Heart left ventricle (tissue), 16 donors: ENCODE results near the gene KISS1R. TPM values are rescaled to one million over a fixed set of nuclear protein-coding genes. Genes with fewer than 3 reads are reported as not detected.

Experiments used
- ATAC-seq, 4 donors: fragments of 200-7000 bp; cut with Tn5 transposase; one replicate each; pipeline ENCODE4 v1.9.1; 2020 to 2022; ENCODE audit warnings: moderate library complexity in 4 of 4, mild to moderate bottlenecking in 3 of 4, moderate number of reproducible peaks in 1 of 4
- DNase-seq, 5 donors: peaks; one replicate each; pipeline ENCODE4 v3.0.0-alpha.2; 2020
- H3K27ac ChIP-seq, 12 donors: fragments of 200-600 bp; sonication (generic) in 4 of 12; one replicate each; pipeline versions ENCODE4 v1.5.0 to v1.8.0; 2016 to 2022; ENCODE audit warnings: mild to moderate bottlenecking in 2 of 12
- H3K27me3 ChIP-seq, 9 donors: fragments of 200-600 bp; sonication (generic) in 2 of 9; one replicate each; pipeline versions ENCODE4 v1.5.1 to v1.8.0; 2016 to 2022; ENCODE audit warnings: mild to moderate bottlenecking in 3 of 9
- H3K36me3 ChIP-seq, 9 donors: fragments of 200-600 bp; sonication (generic) in 2 of 9; one replicate each; pipeline versions ENCODE4 v1.5.0 to v1.8.0; 2018 to 2022; ENCODE audit warnings: mild to moderate bottlenecking in 2 of 9
- H3K4me1 ChIP-seq, 12 donors: fragments of 200-600 bp; sonication (generic) in 4 of 12; one replicate each; pipeline versions ENCODE4 v1.5.0 to v1.8.0; 2016 to 2022; ENCODE audit warnings: mild to moderate bottlenecking in 3 of 12
- H3K4me3 ChIP-seq, 12 donors: fragments of 200-600 bp; sonication (generic) in 4 of 12; one replicate each; pipeline versions ENCODE4 v1.5.0 to v1.8.0; 2017 to 2022; ENCODE audit warnings: mild to moderate bottlenecking in 9 of 12, moderate library complexity in 4 of 12
- H3K9me3 ChIP-seq, 12 donors: fragments of 200-600 bp; sonication (generic) in 4 of 12; one replicate each; pipeline versions ENCODE4 v1.5.0 to v1.8.0; 2016 to 2022; ENCODE audit warnings: mild to moderate bottlenecking in 1 of 12
- POLR2A ChIP-seq, 2 donors: fragments of 450-650 bp; IDR thresholded peaks; one replicate each; pipeline ENCODE4 v1.6.1; 2017; ENCODE audit warnings: antibody characterized with exemption in 2 of 2, mild to moderate bottlenecking in 2 of 2, moderate library complexity in 2 of 2
- WGBS, 4 donors: extraction: QIAGEN DNeasy Blood & Tissue Kit in 2 of 4; methylation state at CpG; one replicate each; pipeline versions ENCODE4 v1.1.5 to v1.1.7; 2013 to 2018; 5-methylcytosine and 5-hydroxymethylcytosine counted together
- intact Hi-C, 10 donors: fragments of 100-400 bp; cut with DNase I; formaldehyde crosslinking; loops; one replicate each; pipeline versions ENCODE4 v1.11.1 to v1.14.2; 2022
- polyA plus RNA-seq, 2 donors: library from polyadenylated mRNA; stranded (reverse); fragments of 200-250 nt; gene quantifications; one replicate each; pipeline ENCODE4 v1.2.3, GENCODE V29; 2013
- total RNA-seq, 9 donors: library from RNA; depleted of rRNA in 2 of 9; stranded (reverse); fragments of >200 nt in 2 of 9; fragmentation: NEBNext Ultra II Directional in 3 of 9; extraction: Animal tissue kit (Norgen Biotek cat#: 25700) in 3 of 9; gene quantifications; one replicate each; pipeline versions ENCODE4 v1.1.0 to v1.2.4, GENCODE V29; 2016 to 2023
- TF ChIP-seq, protein P1 (sequence below), 12 donors: fragments of 200-600 bp; sonication (generic) in 4 of 12; IDR thresholded peaks; one replicate each; pipeline versions ENCODE4 v1.5.0 to v1.8.0; 2018 to 2022; ENCODE audit warnings: antibody characterized with exemption in 12 of 12, mild to moderate bottlenecking in 5 of 12
- donor health status: ischemic (EF 13 %, LVEDD 7.1; RV severe dilation, severe dysfunction).
- donor health status: healthy with polysubstance abuse.
- donor health status: DM: no; HTN: yes; CAD: no.
- donor health status: DM: no; HTN: no; CAD: no.
- donor health status: ischemic (EF 25% LVEDD 6.9; RV normal size, moderate dysfunction).
- donor health status: ischemic (EF 25% LVEDD 5.7; RV mildly dilated, moderate dysfunction).
- donor health status: healthy.
- donor health status: DM: yes; HTN: yes; CAD: no.
- donor health status: ischemic (EF 35%, LVEDD 5.7; RV mildly dilated, moderate dysfunction).
- donor health status: nonischemic (EF 11% LVEDD 7.7; RV severe dilation, severe dysfunction).
- donor health status: DM: yes; HTN: yes; CAD: no.
- donor health status: PGD.
- donor health status: ischemic (EF 29% LVEDD 5.4; RV normal size, mild dysfunction).
- donor health status: nonischemic (EF 23%, LVEDD 6.1; RV moderate dilation, normal function).

Gene KISS1R
- total and polyA plus RNA-seq, 11 donors, result not detected

DNA sequence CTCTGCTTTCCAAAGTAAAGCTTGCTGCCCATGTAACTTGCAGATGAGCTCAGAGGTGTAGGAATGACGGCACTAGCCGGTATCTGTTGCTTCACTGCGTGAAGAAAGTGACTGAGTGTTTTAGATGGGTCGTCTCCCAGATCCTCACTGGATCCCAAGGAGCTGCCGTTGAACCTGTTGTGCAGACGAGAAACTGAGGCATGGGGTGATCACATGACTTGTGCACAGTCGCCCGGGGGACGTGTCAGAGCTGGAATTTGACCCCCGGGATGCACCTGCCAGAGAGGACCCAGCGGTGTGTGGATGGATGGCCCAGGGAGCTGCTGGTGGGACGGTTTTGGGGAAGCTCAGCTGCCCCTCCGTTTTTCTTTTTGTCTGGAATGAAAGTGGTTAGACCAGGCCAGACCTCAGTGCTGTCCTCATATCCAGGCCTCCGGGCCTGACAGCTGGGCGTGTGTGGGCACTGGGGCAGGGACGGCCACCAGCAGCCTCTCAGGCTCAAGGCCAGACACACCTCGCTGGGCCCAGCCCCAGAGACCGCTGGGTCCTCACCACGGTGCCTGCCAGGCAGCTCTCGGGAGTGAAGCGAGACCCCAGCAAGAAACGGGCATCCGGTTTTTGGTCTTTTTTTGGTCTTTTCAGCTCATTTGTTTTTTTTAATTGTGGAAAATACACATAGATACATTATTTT, 21.2 kb downstream of the KISS1R start:
- H3K27ac ChIP-seq, result no peak overlapping the region
- peaks cover 0 to 2% (median 0%) of the 10 kb centered on the region in 12 donors for H3K9me3 ChIP-seq
- no peaks in the 10 kb centered on the region for H3K27me3 ChIP-seq
- intact Hi-C loops, result loop anchor here in 1 of 10 donors (5.0 kb wide), 1 partner anchor 39 kb away; no protein-coding TSS in a partner anchor
- TF ChIP-seq POLR2A (IDR thresholded peaks at IDR 0.05), result no peak
- TF ChIP-seq, protein P1, sequence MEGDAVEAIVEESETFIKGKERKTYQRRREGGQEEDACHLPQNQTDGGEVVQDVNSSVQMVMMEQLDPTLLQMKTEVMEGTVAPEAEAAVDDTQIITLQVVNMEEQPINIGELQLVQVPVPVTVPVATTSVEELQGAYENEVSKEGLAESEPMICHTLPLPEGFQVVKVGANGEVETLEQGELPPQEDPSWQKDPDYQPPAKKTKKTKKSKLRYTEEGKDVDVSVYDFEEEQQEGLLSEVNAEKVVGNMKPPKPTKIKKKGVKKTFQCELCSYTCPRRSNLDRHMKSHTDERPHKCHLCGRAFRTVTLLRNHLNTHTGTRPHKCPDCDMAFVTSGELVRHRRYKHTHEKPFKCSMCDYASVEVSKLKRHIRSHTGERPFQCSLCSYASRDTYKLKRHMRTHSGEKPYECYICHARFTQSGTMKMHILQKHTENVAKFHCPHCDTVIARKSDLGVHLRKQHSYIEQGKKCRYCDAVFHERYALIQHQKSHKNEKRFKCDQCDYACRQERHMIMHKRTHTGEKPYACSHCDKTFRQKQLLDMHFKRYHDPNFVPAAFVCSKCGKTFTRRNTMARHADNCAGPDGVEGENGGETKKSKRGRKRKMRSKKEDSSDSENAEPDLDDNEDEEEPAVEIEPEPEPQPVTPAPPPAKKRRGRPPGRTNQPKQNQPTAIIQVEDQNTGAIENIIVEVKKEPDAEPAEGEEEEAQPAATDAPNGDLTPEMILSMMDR (IDR thresholded peaks at IDR 0.05), result no peak
- no peak for ATAC-seq
- H3K4me1 ChIP-seq, result peaks cover 0 to 46% (median 24%) of the 10 kb centered on the region in 12 donors
- peaks cover 0 to 10% (median 0%) of the 10 kb centered on the region in 9 donors for H3K36me3 ChIP-seq
- no peak overlapping the region for H3K4me3 ChIP-seq
- 89 to 93% (median 91%) methylated on average over 19 to 23 of the region's 23 CpGs for WGBS, 4 donors
- DNase-seq, result no peak

DNA sequence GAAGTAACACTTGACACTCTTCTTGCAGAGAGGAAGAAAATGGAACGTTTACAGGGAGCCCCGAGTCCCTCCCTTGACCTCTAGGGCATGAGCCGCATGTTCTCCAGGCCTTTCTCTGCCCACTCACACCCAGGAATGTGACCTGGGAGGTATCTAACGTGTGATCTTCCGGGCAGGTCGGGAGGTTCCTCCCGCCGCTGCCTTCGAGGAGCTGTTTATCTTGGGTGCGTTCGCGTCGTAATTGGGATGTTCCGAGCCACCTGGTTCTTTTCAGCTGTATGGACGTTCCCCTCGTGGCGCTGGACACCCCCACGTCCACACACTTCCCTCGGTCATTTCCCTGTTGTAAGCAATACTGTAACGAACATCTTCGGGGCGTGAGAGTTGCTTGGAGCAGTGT, 22.3 kb downstream of the KISS1R start:
- Histone ChIP-seq H3K36me3 (peaks cover 0 to 10% (median 0%) of the 10 kb centered on the region in 9 donors), H3K9me3 (peaks cover 0 to 4% (median 0%) of the 10 kb centered on the region in 12 donors), H3K4me3 (no peak overlapping the region), H3K4me1 (peaks cover 0 to 36% (median 14%) of the 10 kb centered on the region in 12 donors), H3K27me3 (no peaks in the 10 kb centered on the region), H3K27ac (no peak overlapping the region)
- intact Hi-C loops, result loop anchor here in 1 of 10 donors (5.0 kb wide), 1 partner anchor 38 kb away; no protein-coding TSS in a partner anchor
- ATAC-seq, result no peak
- TF ChIP-seq, protein P1 (IDR thresholded peaks at IDR 0.05), result no peak
- TF ChIP-seq POLR2A (IDR thresholded peaks at IDR 0.05), result no peak
- WGBS, 4 donors, result 91 to 94% (median 92%) methylated on average over 22 of the region's 22 CpGs
- peak in 1 of 5 donors; percentile 6 for DNase-seq

DNA sequence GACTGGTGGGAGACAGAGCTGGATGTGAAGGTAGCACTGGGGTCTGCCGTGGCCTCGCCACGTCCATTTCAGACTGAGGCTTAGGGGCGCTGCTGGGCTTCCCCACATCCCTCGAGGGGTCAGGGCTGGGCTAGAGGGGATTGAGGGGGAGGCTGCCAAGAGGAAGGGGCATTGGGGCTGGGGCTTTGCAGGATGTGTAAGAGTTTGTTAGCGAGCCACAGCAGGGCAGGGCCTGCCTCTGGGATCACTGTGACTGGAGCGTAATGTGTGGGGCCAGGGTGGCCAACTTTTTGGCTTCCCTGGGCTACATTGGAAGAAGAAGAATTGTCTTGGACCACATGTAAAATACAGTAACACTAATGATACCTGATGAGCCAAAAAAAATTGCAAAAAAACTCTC, 22.8 kb downstream of the KISS1R start:
- Histone ChIP-seq H3K27ac (peak overlapping the region in 6 of 12 donors; percentile 67 to 89 (median 86)), H3K4me1 (peaks cover 0 to 31% (median 9%) of the 10 kb centered on the region in 12 donors), H3K9me3 (peaks cover 0 to 4% (median 0%) of the 10 kb centered on the region in 12 donors), H3K27me3 (no peaks in the 10 kb centered on the region), H3K36me3 (peaks cover 0 to 10% (median 0%) of the 10 kb centered on the region in 9 donors), H3K4me3 (no peak overlapping the region)
- no peak for ATAC-seq
- peak in 1 of 5 donors; percentile 6 for DNase-seq
- TF ChIP-seq, protein P1 (IDR thresholded peaks at IDR 0.05), result no peak
- TF ChIP-seq POLR2A (IDR thresholded peaks at IDR 0.05), result no peak
- intact Hi-C loops, result loop anchor here in 1 of 10 donors (5.0 kb wide), 1 partner anchor 37 kb away; no protein-coding TSS in a partner anchor
- WGBS, 4 donors, result 94 to 98% (median 98%) methylated on average over 7 of the region's 7 CpGs

DNA sequence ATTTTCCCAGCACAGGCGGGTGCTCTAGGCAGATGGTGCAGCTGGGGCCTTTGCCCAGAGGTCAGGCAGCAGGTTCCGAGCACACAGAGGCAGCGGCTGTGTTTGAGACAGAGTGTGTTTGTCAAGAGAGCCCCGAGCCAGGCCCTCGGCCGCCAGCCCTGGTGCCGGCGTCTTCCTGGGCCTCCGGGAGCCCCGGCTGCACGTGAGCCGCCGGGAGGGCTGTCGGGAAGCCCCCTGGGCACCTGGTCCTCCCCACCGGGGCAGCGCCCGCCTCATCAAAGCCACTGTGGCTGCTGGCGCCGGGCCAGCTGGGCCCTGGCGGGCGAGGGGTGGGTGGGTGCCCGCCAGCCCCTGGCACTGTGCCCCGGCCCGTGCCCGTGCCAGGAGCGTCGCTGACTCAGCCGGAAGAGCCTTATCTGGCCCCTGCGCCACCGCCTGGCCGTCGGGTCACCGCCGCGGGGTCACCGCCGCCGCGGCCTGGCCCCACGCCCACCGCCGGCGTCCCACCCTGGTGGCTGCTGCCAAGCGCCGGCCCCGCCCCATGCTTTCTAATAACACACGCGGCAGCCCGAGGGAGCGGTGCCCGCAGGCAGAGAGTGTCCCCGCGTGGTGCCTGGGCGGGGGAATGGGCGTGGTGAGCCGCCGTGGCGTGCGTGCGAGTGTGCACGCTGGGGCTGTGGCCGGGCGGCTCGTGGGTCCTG, 23.6 kb downstream of the KISS1R start:
- peaks cover 0 to 23% (median 4%) of the 10 kb centered on the region in 12 donors for H3K4me1 ChIP-seq
- TF ChIP-seq POLR2A (IDR thresholded peaks at IDR 0.05), result no peak
- TF ChIP-seq, protein P1 (IDR thresholded peaks at IDR 0.05), result peak in 1 of 12 donors; percentile 14
- ATAC-seq (peak in 3 of 4 donors; percentile 81 to 87 (median 85)), DNase-seq (peak; percentile 66 to 84 (median 69))
- intact Hi-C loops, result no loop called here
- H3K27me3 ChIP-seq, result no peaks in the 10 kb centered on the region
- peaks cover 0 to 10% (median 0%) of the 10 kb centered on the region in 9 donors for H3K36me3 ChIP-seq
- H3K27ac ChIP-seq, result peak overlapping the region in 11 of 12 donors; percentile 67 to 89 (median 82)
- H3K9me3 ChIP-seq, result peaks cover 0 to 4% (median 0%) of the 10 kb centered on the region in 12 donors
- WGBS, 4 donors, result 36 to 78% (median 52%) methylated on average over 4 to 64 of the region's 64 CpGs
- H3K4me3 ChIP-seq, result peak overlapping the region in 11 of 12 donors; percentile 22 to 55 (median 42)
